CD14-positive monocyte (primary cell): ENCODE measurements around the gene ACLY. TPM values are rescaled to one million over a fixed set of nuclear protein-coding genes. Genes with fewer than 3 reads are reported as not detected.
A peak's percentile ranks its signal among the peaks of the same experiment; 100 is the strongest.

ENCODE experiments used
- DNase-seq, 3 donors: peaks; one replicate each; pipeline ENCODE4 v3.0.0-alpha.2; 2011 to 2022
- H2AFZ ChIP-seq: 2 replicates; pipeline ENCODE4 v1.6.0; 2012; ENCODE audit warnings: mild to moderate bottlenecking, low read depth, low read length, inconsistent platforms; ENCODE audit not compliant: insufficient read depth, poor library complexity, severe bottlenecking
- H3K27ac ChIP-seq, 2 donors: 1 replicate in 1 of 2; 2 replicates in 1 of 2; pipeline ENCODE4 v1.5.1; 2012 to 2013; ENCODE audit warnings: low read length in 2 of 2, control low read depth in 1 of 2, inconsistent platforms in 1 of 2, low read depth in 1 of 2, mild to moderate bottlenecking in 1 of 2
- H3K27me3 ChIP-seq, 2 donors: one replicate each; pipeline versions ENCODE4 v1.6.0 to v1.6.1; 2011 to 2013; ENCODE audit warnings: low read length in 2 of 2; ENCODE audit not compliant: control insufficient read depth in 2 of 2, insufficient read depth in 2 of 2
- H3K36me3 ChIP-seq, 2 donors: replicated peaks in 1 of 2; 1 replicate in 1 of 2; 2 replicates in 1 of 2; pipeline versions ENCODE4 v1.5.1 to v1.6.1; 2012 to 2013; ENCODE audit warnings: low read length in 2 of 2, control low read depth in 1 of 2, inconsistent platforms in 1 of 2, mild to moderate bottlenecking in 1 of 2; ENCODE audit not compliant: insufficient read depth in 2 of 2, control insufficient read depth in 1 of 2
- H3K4me1 ChIP-seq, 2 donors: 1 replicate in 1 of 2; 2 replicates in 1 of 2; pipeline versions ENCODE4 v1.5.1 to v1.6.1; 2012 to 2013; ENCODE audit warnings: low read length in 2 of 2, control low read depth in 1 of 2, inconsistent platforms in 1 of 2, mild to moderate bottlenecking in 1 of 2, moderate library complexity in 1 of 2; ENCODE audit not compliant: insufficient read depth in 2 of 2, control insufficient read depth in 1 of 2
- H3K4me2 ChIP-seq: replicated peaks from 2 replicates; pipeline ENCODE3; 2012; ENCODE audit warnings: low read length, moderate library complexity, mild to moderate bottlenecking; ENCODE audit not compliant: poor library complexity, severe bottlenecking; ENCODE audit errors: extremely low read depth
- H3K4me3 ChIP-seq, 3 experiments: fragments of 200-600 bp in 1 of 3; sonication (generic) in 1 of 3; replicated peaks in 1 of 3; 1 replicate in 2 of 3; 2 replicates in 1 of 3; pipeline ENCODE4 v1.5.1; 2011 to 2013; ENCODE audit warnings: low read length in 3 of 3, mild to moderate bottlenecking in 3 of 3, control low read depth in 2 of 3, low read depth in 2 of 3, inconsistent platforms in 1 of 3, moderate library complexity in 1 of 3
- H3K79me2 ChIP-seq: 2 replicates; pipeline ENCODE4 v1.6.0; 2012; ENCODE audit warnings: mild to moderate bottlenecking, control low read depth, inconsistent platforms, low read length, moderate library complexity; ENCODE audit not compliant: insufficient read depth
- H3K9ac ChIP-seq: 2 replicates; pipeline ENCODE4 v1.6.0; 2017; ENCODE audit warnings: low read length, mild to moderate bottlenecking; ENCODE audit not compliant: insufficient read depth, poor library complexity, severe bottlenecking
- H3K9me3 ChIP-seq, 2 donors: replicated peaks in 1 of 2; 1 replicate in 1 of 2; 2 replicates in 1 of 2; pipeline versions ENCODE4 v1.5.1 to v1.6.1; 2012 to 2013; ENCODE audit warnings: low read length in 2 of 2, control low read depth in 1 of 2; ENCODE audit not compliant: control insufficient read depth in 1 of 2, insufficient read depth in 1 of 2
- H4K20me1 ChIP-seq: 2 replicates; pipeline ENCODE4 v1.6.0; 2012; ENCODE audit warnings: mild to moderate bottlenecking, low read length, control low read depth, moderate library complexity; ENCODE audit not compliant: insufficient read depth
- H3K27ac Mint-ChIP-seq, 7 donors: one replicate each; pipeline ENCODE4 v1.8.0; 2020; ENCODE audit warnings: mild to moderate bottlenecking in 7 of 7, mixed read lengths in 7 of 7, moderate library complexity in 6 of 7, inconsistent platforms in 2 of 7
- H3K27me3 Mint-ChIP-seq, 3 donors: one replicate each; pipeline ENCODE4 v1.8.0; 2021 to 2022; ENCODE audit warnings: low read depth in 3 of 3, mild to moderate bottlenecking in 3 of 3, mixed read lengths in 3 of 3, moderate library complexity in 3 of 3, inconsistent platforms in 1 of 3
- H3K36me3 Mint-ChIP-seq, 2 donors: one replicate each; pipeline ENCODE4 v1.8.0; 2020; ENCODE audit warnings: mixed read lengths in 2 of 2, inconsistent platforms in 1 of 2, mild to moderate bottlenecking in 1 of 2
- H3K4me1 Mint-ChIP-seq: one replicate; pipeline ENCODE4 v1.8.0; 2020; ENCODE audit warnings: mild to moderate bottlenecking, mixed read lengths
- H3K4me3 Mint-ChIP-seq, 2 donors: one replicate each; pipeline ENCODE4 v1.8.0; 2020; ENCODE audit warnings: mild to moderate bottlenecking in 2 of 2, mixed read lengths in 2 of 2, moderate library complexity in 1 of 2
- H3K9me3 Mint-ChIP-seq, 7 donors: one replicate each; pipeline ENCODE4 v1.8.0; 2020 to 2022; ENCODE audit warnings: mixed read lengths in 7 of 7, mild to moderate bottlenecking in 6 of 7, moderate library complexity in 6 of 7, inconsistent platforms in 2 of 7
- WGBS: methylation state at CpG from one replicate; pipeline ENCODE4 v1.1.5; 2013; ENCODE audit warnings: missing lambda C conversion rate; ENCODE audit not compliant: insufficient coverage; 5-methylcytosine and 5-hydroxymethylcytosine counted together
- intact Hi-C, 2 donors: fragments of 100-400 bp; cut with micrococcal nuclease; formaldehyde crosslinking; loops; one replicate each; pipeline versions ENCODE4 v1.15.0 to v1.15.1; 2023
- polyA plus RNA-seq, 3 donors: library from polyadenylated mRNA; depleted of rRNA in 1 of 3; unstranded in 2 of 3; stranded (reverse) in 1 of 3; fragments of 300-500 nt in 2 of 3; fragments of >200 nt in 1 of 3; fragmentation: Illumina TruSeq in 2 of 3; gene quantifications; 1 replicate in 2 of 3; 2 replicates in 1 of 3; pipeline ENCODE4 v1.2.3, GENCODE V29; 2012 to 2021
- TF ChIP-seq, protein P1 (sequence below): fragments of 200-600 bp; IDR thresholded peaks from one replicate; pipeline ENCODE4 v1.8.0; 2022; ENCODE audit warnings: antibody characterized with exemption, mild to moderate bottlenecking

ACLY gene
- polyA plus RNA-seq, 3 donors, result 41.0 to 48.3 (median 45.1) TPM

DNA sequence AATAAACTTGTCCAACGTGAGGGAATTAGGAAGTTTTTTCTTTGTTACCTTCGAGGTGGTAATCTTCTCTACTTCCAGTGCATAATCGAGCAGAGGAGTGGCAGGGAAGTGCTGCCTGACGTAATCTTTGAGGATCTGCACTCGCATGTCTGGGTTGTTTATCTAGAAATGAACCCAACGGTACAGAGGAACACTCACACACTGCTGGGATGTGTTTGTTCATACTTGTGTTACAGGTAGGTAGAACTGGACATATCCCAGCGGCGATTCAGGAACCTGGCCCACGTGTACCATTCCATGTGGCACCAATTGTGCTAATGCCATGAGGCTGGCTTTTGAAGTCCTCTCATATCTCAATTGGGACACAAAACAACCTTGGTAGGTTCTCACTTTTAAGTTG lies 49.3 kb downstream of the ACLY start:
- Histone ChIP-seq H3K4me2 (no peak overlapping the region), H3K9ac (no peak overlapping the region), H4K20me1 (no peaks in the 10 kb centered on the region), H3K4me1 (peaks cover 5 to 10% of the 10 kb centered on the region in 2 donors), H3K79me2 (peaks cover 7% of the 10 kb centered on the region), H3K27me3 (no peaks in the 10 kb centered on the region), H2AFZ (no peak overlapping the region), H3K36me3 (peaks cover 64 to 76% of the 10 kb centered on the region in 2 donors), H3K9me3 (no peaks in the 10 kb centered on the region), H3K27ac (no peak overlapping the region), H3K4me3 (no peak overlapping the region)
- Mint-ChIP-seq H3K4me3 (no peak overlapping the region), H3K4me1 (peaks cover 4% of the 10 kb centered on the region), H3K36me3 (peaks cover 68 to 73% of the 10 kb centered on the region in 2 donors), H3K27me3 (no peaks in the 10 kb centered on the region), H3K27ac (peak overlapping the region in 1 of 7 donors; percentile 76), H3K9me3 (no peaks in the 10 kb centered on the region)
- intact Hi-C loops, result no loop called here
- DNase-seq, result no peak
- WGBS, result 90% methylated on average over 3 of the region's 9 CpGs
- TF ChIP-seq, protein P1, sequence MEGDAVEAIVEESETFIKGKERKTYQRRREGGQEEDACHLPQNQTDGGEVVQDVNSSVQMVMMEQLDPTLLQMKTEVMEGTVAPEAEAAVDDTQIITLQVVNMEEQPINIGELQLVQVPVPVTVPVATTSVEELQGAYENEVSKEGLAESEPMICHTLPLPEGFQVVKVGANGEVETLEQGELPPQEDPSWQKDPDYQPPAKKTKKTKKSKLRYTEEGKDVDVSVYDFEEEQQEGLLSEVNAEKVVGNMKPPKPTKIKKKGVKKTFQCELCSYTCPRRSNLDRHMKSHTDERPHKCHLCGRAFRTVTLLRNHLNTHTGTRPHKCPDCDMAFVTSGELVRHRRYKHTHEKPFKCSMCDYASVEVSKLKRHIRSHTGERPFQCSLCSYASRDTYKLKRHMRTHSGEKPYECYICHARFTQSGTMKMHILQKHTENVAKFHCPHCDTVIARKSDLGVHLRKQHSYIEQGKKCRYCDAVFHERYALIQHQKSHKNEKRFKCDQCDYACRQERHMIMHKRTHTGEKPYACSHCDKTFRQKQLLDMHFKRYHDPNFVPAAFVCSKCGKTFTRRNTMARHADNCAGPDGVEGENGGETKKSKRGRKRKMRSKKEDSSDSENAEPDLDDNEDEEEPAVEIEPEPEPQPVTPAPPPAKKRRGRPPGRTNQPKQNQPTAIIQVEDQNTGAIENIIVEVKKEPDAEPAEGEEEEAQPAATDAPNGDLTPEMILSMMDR, result no peak

DNA sequence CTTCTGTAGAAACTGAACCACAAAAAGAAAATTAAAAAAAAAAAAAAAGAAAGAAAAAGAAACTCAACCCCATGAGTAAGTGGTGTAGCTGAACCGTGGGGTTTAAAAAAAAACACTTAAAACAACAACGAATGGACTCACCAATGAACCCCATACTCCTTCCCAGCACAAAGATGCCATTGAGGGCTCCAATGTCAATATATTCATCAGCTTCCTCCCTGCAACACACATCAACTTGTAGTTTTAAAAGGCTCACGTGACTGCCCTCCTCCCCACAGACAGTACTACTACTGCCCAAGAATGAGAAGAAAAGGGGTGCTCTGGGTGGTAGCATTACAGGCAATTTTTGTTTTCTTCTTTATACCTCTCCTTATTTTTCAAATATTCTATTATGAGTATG lies 50.2 kb downstream of the ACLY start:
- no peaks in the 10 kb centered on the region for H3K27me3 Mint-ChIP-seq
- Histone ChIP-seq H3K9me3 (no peaks in the 10 kb centered on the region), H3K4me2 (no peak overlapping the region), H3K4me3 (no peak overlapping the region), H3K4me1 (peaks cover 14 to 19% of the 10 kb centered on the region in 2 donors), H3K36me3 (peaks cover 56 to 67% of the 10 kb centered on the region in 2 donors), H3K27ac (no peak overlapping the region), H4K20me1 (peaks cover 4% of the 10 kb centered on the region), H2AFZ (no peak overlapping the region), H3K79me2 (peaks cover 16% of the 10 kb centered on the region), H3K27me3 (no peaks in the 10 kb centered on the region), H3K9ac (no peak overlapping the region)
- H3K4me3 Mint-ChIP-seq, result no peak overlapping the region
- intact Hi-C loops, result no loop called here
- no peak overlapping the region for H3K27ac Mint-ChIP-seq
- TF ChIP-seq, protein P1, result no peak
- whole genome bisulfite sequencing, result no CpG with 5 or more reads among the region's 3 CpGs
- peaks cover 4% of the 10 kb centered on the region for H3K4me1 Mint-ChIP-seq
- H3K36me3 Mint-ChIP-seq, result peaks cover 63 to 65% of the 10 kb centered on the region in 2 donors
- no peak for DNase-seq
- no peaks in the 10 kb centered on the region for H3K9me3 Mint-ChIP-seq
